Bone marrow (tissue), 2 donors: ENCODE results near the gene EPN1.

Source experiments
- DNase-seq, 2 donors: peaks; one replicate each; lab custom pipeline; 2025; lab: John Stamatoyannopoulos, UW

Gene EPN1

GRCh38 chr19:55679343-55680257 is 4.6 kb downstream of the EPN1 start:
- DNase-seq: no peak

- DNase-seq: no peak
Measured at GRCh38 chr19:55680339-55681130, 5.5 kb downstream of the EPN1 start.

- DNase-seq: no peak
Measured at GRCh38 chr19:55681131-55682092, 6.4 kb downstream of the EPN1 start.

DNA sequence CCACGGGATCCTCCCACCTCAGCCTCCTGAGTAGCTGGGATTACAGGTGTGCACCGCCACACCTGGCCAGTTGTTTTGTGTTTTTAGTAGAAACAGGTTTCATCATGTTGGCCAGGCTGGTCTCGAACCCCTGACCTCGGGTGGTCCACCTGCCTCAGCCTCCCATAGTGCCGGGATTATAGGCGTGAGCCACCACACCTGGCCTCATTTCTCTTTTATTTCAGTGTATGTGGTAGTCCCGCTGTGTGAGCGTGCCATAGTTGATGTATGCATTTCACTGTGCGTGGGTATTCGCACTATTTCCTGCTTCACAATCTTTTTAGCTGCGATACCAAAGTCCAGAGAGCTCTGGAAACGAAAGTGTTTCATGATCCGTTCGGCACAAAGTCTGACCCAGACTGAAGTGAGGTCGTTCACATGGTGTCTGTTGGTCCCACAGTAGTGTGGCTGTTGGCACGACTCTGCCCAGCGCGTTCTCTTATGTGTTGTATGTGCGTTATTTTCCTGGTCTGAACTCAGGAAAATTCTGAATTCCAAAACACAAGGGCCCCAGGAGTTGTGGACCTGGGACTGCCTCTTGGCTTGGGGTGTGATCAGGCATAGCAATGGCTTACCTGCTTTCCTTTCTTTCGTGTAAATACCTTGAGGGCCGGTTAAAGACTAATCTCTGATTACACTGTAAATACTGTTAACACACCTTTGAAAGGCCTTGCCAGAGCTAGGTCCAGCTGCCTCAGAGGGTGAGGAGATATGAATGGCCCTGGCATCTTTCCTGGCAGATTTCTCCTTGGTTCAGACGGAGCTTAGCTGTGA is 8.6 kb downstream of the EPN1 start:
- no peak for DNase-seq

- no peak for DNase-seq
Measured at GRCh38 chr19:55684946-55685681, 10.1 kb downstream of the EPN1 start.

DNA sequence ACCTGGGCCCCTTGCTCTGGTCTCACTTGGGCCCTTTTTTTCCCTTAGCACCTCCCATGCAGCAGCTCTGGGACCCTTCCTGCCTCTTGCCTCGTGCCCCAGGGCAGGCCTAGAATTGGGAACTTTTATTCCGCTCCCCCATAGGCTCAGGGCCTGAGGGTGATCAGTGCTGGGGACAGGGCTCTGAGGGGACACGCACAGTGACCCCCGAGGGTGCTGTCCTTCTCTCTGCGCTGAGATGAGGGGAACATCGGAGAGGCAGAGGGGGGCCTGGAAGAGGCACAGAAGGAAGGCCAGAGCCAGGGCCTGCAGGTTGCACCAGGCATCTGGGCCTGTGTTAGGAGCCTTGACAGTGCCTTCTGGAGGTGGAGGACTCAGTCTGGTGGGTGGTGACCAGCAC is 10.8 kb downstream of the EPN1 start:
- DNase-seq: no peak

- no peak for DNase-seq
Measured at GRCh38 chr19:55686311-55687050, 11.5 kb downstream of the EPN1 start.

DNA sequence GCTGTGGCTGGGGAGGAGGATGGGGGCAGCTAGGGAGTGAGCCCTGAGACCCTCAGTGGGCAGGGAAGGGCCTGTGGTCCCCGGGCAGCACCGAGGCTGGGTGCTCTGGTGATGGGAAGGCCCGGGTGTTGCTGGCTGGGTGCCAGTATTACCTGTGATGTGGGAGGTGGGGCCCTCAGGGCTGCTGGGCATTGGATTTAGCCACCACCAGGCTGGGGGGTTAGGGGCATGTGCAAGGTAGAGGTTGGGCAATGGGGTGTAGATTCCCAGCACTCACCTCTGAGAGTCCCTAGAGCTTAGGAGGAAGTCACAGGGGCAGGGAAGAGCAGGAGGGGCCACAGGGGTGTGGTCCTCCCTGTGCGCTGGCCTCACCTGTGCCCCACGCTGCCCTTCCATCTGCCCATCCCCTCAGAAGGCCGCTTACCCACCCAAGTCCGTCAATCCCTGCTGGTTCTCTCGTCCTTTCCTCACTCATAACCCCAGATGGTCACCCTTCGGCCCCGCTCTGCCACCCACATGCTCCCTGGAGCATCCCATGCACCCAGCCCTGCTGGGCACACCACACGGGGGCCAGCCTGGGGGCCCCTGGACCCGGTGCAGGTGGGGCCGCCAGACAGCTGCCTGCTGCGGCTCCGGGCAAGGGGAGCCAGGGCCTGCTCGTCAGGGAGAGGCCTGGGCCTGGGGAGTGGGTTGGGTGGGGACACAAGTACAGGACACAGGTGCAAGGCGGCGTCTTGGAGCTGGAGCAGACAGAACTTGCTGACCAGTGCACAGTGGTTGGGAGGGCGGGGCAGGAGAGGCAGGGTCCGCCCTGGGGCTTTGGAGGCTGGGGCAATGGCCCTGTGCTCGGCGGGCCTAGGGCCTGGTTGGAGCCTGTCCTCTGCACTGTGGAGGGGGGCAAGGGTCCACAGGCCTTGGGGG is 12.5 kb downstream of the EPN1 start:
- DNase-seq: no peak

GRCh38 chr19:55688422-55689218 is 13.6 kb downstream of the EPN1 start:
- DNase-seq: no peak

DNA sequence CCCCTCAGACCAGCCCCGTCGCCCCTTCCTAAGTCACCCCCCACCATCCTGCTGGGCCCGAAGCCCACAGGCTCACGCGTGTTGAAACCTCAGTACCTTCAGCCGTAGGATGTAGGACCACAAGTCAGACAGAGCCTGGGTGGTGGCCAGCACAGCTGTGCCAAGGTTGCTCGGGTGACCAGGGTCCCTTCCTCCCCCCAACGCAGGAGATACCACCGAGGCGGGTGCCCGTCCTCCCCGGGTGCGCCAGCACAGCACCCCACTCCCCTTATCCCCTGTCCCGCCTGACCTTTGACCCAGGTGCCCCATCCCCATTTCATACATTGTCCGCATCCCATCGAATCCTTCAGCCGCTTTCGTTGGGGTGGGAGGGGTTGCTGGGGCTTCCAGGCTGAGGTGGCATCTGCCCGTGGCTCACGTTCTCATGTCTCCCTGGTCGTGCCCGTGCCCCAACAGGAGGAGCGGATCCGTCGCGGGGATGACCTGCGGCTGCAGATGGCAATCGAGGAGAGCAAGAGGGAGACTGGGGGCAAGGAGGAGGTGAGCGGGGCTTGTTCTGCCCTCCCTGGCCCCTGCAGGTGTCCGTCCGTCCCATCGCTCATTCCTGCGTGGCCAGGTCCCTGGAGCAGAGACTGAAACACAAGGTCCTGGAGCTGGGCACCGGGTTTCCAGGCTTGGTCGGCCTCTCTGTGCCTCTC is 14.5 kb downstream of the EPN1 start:
- no peak for DNase-seq

DNA sequence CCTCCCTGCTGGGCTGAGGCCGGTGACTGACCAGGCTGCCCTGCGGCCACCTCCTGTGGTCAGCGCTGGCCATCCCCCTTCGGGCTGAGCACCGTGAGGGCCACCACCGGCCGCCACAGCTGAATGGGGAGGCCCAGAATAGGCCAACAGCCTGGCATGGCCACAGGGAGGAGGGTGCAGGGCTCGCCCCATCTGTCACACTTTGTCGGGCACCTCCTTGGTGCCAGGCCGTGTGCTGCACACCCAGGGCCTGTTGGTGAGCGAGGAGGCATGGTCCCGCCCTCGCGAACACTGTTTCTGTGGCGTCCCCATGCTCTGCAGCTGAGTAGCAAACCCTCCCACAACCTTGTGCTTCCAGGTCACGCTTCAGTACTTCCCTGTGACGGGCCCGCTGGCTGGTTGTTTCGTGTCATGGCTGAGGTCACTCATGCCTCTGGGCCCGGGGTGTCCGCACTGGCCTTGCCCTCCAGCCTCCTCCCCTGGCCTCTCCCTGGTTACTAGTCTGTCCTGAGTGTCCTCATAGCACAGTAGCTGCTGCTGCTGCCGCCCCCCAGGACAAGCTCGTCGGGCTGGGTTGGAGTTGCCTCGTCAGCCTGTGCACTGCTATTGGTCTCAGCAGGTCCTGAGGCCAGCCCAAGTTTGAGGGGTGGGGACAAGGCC is 15.2 kb downstream of the EPN1 start:
- no peak for DNase-seq

DNA sequence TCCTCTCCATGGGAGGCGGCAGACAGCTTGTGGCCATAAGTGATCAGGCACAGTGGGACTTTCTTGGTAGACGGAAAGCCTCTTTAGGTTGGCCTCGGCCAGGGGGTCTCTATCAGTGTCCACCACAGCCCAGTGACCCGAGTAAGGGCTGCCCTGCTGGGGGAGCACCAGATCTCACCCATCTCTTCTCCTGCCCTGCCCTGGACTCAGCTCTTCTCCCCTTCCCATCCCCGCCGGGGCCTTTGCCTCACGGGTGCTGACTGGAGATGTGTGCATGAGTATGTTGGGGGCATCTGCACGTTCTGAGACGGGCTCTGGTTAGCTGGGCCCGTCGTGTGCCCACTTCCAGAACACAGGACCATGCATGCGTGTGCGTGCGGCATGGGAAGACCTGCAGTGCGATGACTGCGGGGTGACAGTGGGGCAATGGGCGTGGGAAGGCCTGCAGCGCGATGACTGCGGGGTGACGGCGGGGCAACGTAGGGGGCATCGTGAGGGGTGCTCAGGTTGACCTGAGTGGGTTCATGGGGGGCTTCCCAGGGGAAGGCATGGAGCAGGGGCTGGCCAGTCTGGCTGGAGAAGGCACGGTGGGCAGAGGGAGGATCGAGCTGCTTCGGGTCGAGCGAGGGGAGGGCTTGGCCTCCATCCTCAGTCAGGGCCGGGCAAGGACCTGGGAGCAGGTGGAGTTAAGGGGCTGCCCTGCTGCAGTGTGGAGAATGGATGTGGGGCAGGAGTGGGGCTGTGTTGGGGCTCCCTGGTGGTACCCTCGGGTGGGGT is 15.9 kb downstream of the EPN1 start:
- DNase-seq: no peak

GRCh38 chr19:55691561-55692481 is 16.8 kb downstream of the EPN1 start:
- no peak for DNase-seq

- DNase-seq: no peak
Measured at GRCh38 chr19:55692681-55693081, 17.7 kb downstream of the EPN1 start.
